Esophagus muscularis mucosa (tissue), 4 donors: ENCODE data around the gene MICAL3. TPM values are rescaled to one million over a fixed set of nuclear protein-coding genes. Genes with fewer than 3 reads are reported as not detected.

ENCODE experiments used
- DNase-seq: peaks from one replicate; pipeline ENCODE4 v3.0.0-alpha.2; 2017; ENCODE audit errors: extremely low spot score
- H3K27ac ChIP-seq, 4 donors: fragments of 200-600 bp; sonication (generic); replicated peaks in 1 of 4; 1 replicate in 3 of 4; 2 replicates in 1 of 4; pipeline ENCODE4 v1.5.1; 2016 to 2019; ENCODE audit warnings: mild to moderate bottlenecking in 1 of 4
- H3K27me3 ChIP-seq, 4 donors: fragments of 200-600 bp; sonication (generic); one replicate each; pipeline versions ENCODE4 v1.5.1 to v1.6.0; 2016 to 2019
- H3K36me3 ChIP-seq, 4 donors: fragments of 200-600 bp; sonication (generic); one replicate each; pipeline ENCODE4 v1.5.1; 2016 to 2019
- H3K4me1 ChIP-seq, 4 donors: fragments of 200-600 bp; sonication (generic); one replicate each; pipeline ENCODE4 v1.5.1; 2016 to 2019
- H3K4me3 ChIP-seq, 4 donors: fragments of 200-600 bp; sonication (generic); 1 replicate in 2 of 4; 2 replicates in 2 of 4; pipeline ENCODE4 v1.5.1; 2016 to 2019; ENCODE audit warnings: mild to moderate bottlenecking in 4 of 4, moderate library complexity in 1 of 4
- H3K9me3 ChIP-seq, 4 donors: fragments of 200-600 bp; sonication (generic); 1 replicate in 3 of 4; 2 replicates in 1 of 4; pipeline ENCODE4 v1.5.1; 2016 to 2019
- EP300 ChIP-seq: sonication (generic); formaldehyde crosslinking; IDR thresholded peaks from one replicate; pipeline ENCODE4 v1.6.1; 2017; ENCODE audit warnings: antibody characterized with exemption
- POLR2A ChIP-seq: fragments of 450-650 bp; IDR thresholded peaks from one replicate; pipeline ENCODE4 v1.6.1; 2017; ENCODE audit warnings: antibody characterized with exemption, moderate library complexity, mild to moderate bottlenecking, low read depth
- POLR2AphosphoS5 ChIP-seq, 2 donors: sonication (generic); formaldehyde crosslinking; IDR thresholded peaks; one replicate each; pipeline ENCODE4 v1.6.1; 2017; ENCODE audit warnings: antibody characterized with exemption in 2 of 2
- WGBS: methylation state at CpG from one replicate; pipeline ENCODE4 v1.1.5; 2018; 5-methylcytosine and 5-hydroxymethylcytosine counted together
- intact Hi-C: fragments of 100-400 bp; cut with DNase I; formaldehyde crosslinking; loops from one replicate; pipeline ENCODE4 v1.15.1; 2023
- total RNA-seq, 4 donors: library from RNA; depleted of rRNA; stranded (reverse); fragments of >200 nt; gene quantifications; one replicate each; pipeline versions ENCODE4 v1.1.0 to v1.2.1, GENCODE V29; 2016
- TF ChIP-seq, protein P1 (sequence below), 3 experiments: fragments of 200-600 bp in 2 of 3; fragments of 450-650 bp in 1 of 3; sonication (generic) in 2 of 3; IDR thresholded peaks; one replicate each; pipeline ENCODE4 v1.5.1; 2017 to 2019; ENCODE audit warnings: antibody characterized with exemption in 3 of 3, mild to moderate bottlenecking in 2 of 3, moderate library complexity in 1 of 3

The MICAL3 gene
- total RNA-seq, 4 donors from 2014 or later = 35.1 to 91.8 (median 67.8) TPM

DNA sequence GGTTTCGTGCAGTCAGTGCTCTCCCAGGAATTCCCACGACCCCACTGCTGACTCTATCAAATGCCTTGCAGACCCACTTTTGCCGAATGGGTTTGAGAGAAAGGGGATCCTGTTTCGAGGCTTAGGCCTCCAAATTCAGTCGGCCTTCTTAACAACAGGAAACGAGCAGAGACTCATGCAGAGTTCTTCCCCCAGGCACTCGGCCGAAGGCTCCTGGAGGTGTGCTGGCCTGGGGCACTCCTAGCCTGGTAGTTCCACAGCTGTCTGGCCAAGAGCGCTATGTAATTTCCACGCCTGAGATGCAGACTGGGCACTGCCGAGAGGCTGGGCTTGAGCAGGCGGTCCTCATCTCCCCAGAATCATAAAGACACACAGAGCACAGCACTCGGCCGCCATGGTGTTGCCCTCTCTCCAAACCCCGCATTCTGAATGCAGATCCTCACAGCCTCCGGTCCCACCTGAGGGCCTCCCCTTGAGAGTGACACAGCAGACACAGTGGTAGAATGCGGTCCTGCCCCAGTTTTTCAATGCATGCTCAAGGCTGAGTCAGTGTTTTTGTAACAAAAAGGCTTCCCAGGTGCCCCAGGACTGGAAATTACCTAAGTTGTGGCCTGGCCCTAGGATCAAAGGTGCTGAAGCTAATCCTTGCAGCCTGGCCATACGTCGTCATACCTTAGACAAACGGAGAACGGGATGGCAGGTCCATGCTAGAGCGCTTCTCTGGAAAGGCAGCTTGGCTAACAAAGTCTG, 219.9 kb downstream of the MICAL3 start:
- Histone ChIP-seq H3K9me3 (no peaks in the 10 kb centered on the region), H3K4me3 (no peak overlapping the region), H3K27me3 (no peaks in the 10 kb centered on the region), H3K4me1 (peaks cover 0 to 5% (median 0%) of the 10 kb centered on the region in 4 donors), H3K36me3 (peaks cover 28 to 75% (median 60%) of the 10 kb centered on the region in 4 donors), H3K27ac (no peak overlapping the region)
- no peak for DNase-seq
- TF ChIP-seq, protein P1, sequence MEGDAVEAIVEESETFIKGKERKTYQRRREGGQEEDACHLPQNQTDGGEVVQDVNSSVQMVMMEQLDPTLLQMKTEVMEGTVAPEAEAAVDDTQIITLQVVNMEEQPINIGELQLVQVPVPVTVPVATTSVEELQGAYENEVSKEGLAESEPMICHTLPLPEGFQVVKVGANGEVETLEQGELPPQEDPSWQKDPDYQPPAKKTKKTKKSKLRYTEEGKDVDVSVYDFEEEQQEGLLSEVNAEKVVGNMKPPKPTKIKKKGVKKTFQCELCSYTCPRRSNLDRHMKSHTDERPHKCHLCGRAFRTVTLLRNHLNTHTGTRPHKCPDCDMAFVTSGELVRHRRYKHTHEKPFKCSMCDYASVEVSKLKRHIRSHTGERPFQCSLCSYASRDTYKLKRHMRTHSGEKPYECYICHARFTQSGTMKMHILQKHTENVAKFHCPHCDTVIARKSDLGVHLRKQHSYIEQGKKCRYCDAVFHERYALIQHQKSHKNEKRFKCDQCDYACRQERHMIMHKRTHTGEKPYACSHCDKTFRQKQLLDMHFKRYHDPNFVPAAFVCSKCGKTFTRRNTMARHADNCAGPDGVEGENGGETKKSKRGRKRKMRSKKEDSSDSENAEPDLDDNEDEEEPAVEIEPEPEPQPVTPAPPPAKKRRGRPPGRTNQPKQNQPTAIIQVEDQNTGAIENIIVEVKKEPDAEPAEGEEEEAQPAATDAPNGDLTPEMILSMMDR (IDR thresholded peaks at IDR 0.05) = no peak
- TF ChIP-seq EP300 (no peak), POLR2A (no peak), POLR2AphosphoS5 (IDR thresholded peaks at IDR 0.05) (no peak)
- intact Hi-C loops = no loop called here
- WGBS = 91% methylated on average over 22 of the region's 22 CpGs

DNA sequence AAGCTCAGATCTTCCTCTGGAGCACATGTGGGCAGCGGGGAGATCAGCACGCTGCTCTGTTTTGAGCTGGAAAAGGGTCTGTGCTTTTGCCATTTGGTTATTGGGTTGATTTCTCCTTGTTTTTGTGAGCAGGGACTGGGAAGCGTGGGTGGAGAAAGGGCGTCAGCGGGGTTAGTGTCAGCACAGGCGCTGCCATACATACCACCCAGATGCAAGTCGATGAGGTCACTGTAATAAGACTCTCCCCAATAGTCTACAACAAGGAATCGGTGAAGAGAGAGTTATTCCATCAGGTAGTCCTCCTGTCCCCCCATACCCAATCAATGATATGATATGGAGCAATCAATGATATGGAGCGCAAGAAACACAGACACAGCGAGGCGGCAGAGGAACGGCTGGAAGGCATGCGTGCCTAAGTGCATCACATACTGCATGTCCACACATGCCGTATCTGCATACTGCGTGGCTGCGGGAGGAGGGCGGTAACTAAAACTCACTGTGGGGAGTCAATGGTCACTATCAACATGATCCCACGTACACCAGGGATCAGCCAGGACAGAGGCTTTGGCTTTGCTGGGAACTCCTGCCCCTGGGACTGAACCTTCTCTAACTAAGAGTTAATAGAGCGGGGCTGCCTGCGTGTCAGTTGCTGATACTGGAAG, 220.6 kb downstream of the MICAL3 start:
- intact Hi-C loops = no loop called here
- Histone ChIP-seq H3K4me3 (no peak overlapping the region), H3K36me3 (peaks cover 20 to 72% (median 56%) of the 10 kb centered on the region in 4 donors), H3K4me1 (peaks cover 0 to 5% (median 0%) of the 10 kb centered on the region in 4 donors), H3K27ac (no peak overlapping the region), H3K9me3 (no peaks in the 10 kb centered on the region), H3K27me3 (no peaks in the 10 kb centered on the region)
- 90% methylated on average over 18 of the region's 20 CpGs for WGBS
- TF ChIP-seq POLR2AphosphoS5 (IDR thresholded peaks at IDR 0.05) (no peak), EP300 (no peak), POLR2A (no peak)
- TF ChIP-seq, protein P1 (IDR thresholded peaks at IDR 0.05) = no peak
- DNase-seq = no peak

DNA sequence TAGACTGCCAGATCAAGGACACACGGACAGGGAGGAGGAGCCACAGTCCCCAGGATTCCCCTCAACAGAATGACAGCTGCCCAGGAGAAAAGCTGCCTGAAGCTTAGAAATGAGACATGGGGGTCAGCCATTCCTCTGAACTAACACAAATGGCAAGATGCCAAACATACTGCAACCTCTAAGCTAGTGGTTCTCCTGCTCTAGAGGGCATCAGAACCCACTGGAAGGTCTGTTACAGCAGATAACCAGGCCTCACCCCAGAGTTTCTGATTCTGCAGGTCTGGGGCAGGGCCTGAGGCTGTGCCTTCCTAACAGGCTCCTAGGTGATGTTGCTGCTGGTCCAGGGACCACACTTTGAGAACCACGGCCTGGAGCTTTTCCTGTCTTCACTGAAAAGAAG, 221.5 kb downstream of the MICAL3 start:
- WGBS = 83% methylated on average over 2 of the region's 2 CpGs
- DNase-seq = no peak
- Histone ChIP-seq H3K4me1 (peaks cover 0 to 4% (median 0%) of the 10 kb centered on the region in 4 donors), H3K9me3 (no peaks in the 10 kb centered on the region), H3K27ac (no peak overlapping the region), H3K27me3 (no peaks in the 10 kb centered on the region), H3K4me3 (no peak overlapping the region), H3K36me3 (peaks cover 12 to 63% (median 47%) of the 10 kb centered on the region in 4 donors)
- intact Hi-C loops = no loop called here
- no peak for TF ChIP-seq POLR2AphosphoS5 (IDR thresholded peaks at IDR 0.05)
- no peak for TF ChIP-seq POLR2A
- TF ChIP-seq, protein P1 (IDR thresholded peaks at IDR 0.05) = no peak
- no peak for TF ChIP-seq EP300

DNA sequence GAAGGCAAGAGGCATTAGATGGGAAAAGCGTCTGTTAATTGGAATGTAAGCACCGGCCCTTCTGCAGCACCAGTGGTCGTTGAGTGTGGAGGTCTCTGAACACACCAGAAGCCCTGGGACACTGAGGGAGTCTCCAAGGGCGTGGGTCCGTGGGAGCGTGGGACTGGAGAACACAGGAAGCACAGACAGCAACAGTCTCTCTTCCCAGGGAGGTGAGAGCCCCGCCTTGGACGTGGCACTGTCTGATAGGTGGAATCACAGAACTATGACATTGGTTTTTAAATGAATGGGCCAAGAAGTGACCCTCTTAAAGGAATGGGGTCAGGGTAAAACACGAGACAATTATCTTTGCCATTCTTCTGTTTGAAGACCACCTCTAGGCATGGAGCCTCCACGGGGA, 221.9 kb downstream of the MICAL3 start:
- WGBS = 86% methylated on average over 10 of the region's 10 CpGs
- H3K36me3 ChIP-seq = peaks cover 8 to 59% (median 44%) of the 10 kb centered on the region in 4 donors
- H3K4me3 ChIP-seq = no peak overlapping the region
- H3K27me3 ChIP-seq = no peaks in the 10 kb centered on the region
- H3K4me1 ChIP-seq = no peaks in the 10 kb centered on the region
- no peaks in the 10 kb centered on the region for H3K9me3 ChIP-seq
- DNase-seq = no peak
- intact Hi-C loops = no loop called here
- TF ChIP-seq EP300 (no peak), POLR2AphosphoS5 (IDR thresholded peaks at IDR 0.05) (no peak), POLR2A (no peak)
- TF ChIP-seq, protein P1 (IDR thresholded peaks at IDR 0.05) = no peak
- H3K27ac ChIP-seq = no peak overlapping the region
